Smooth muscle cell of the umbilical artery (primary cell): ENCODE data around the gene STARD4. TPM values are rescaled to one million over a fixed set of nuclear protein-coding genes. Genes with fewer than 3 reads are reported as not detected.

Experiments used
- total RNA-seq: library from RNA; depleted of rRNA; stranded (reverse); fragments of >200 nt; gene quantifications from 2 replicates; pipeline ENCODE4 v1.2.3, GENCODE V29; 2014

Gene STARD4
- total RNA-seq, result 240 and 262 TPM in 2 replicates

GRCh38 chr5:111512375-111513130 is at the start of gene STARD4:
Gene STARD4, minus strand, starts transcription at chr5:111512535. Its CDS starts 5,102 bp downstream, at chr5:111507433.

Other genes with a start within 250 kb of the STARD4 start
- gene NREP, start 244.7 kb upstream of the STARD4 start, total RNA-seq, result 162 and 182 TPM in 2 replicates